ENCODE results near the gene VSTM2L.
"Not testable (repeated sequence)": the region's sequence is repeated elsewhere in the genome, so short reads cannot be mapped to it uniquely, and the experiment has no call there.

Gene VSTM2L, protein sequence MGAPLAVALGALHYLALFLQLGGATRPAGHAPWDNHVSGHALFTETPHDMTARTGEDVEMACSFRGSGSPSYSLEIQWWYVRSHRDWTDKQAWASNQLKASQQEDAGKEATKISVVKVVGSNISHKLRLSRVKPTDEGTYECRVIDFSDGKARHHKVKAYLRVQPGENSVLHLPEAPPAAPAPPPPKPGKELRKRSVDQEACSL

DNA sequence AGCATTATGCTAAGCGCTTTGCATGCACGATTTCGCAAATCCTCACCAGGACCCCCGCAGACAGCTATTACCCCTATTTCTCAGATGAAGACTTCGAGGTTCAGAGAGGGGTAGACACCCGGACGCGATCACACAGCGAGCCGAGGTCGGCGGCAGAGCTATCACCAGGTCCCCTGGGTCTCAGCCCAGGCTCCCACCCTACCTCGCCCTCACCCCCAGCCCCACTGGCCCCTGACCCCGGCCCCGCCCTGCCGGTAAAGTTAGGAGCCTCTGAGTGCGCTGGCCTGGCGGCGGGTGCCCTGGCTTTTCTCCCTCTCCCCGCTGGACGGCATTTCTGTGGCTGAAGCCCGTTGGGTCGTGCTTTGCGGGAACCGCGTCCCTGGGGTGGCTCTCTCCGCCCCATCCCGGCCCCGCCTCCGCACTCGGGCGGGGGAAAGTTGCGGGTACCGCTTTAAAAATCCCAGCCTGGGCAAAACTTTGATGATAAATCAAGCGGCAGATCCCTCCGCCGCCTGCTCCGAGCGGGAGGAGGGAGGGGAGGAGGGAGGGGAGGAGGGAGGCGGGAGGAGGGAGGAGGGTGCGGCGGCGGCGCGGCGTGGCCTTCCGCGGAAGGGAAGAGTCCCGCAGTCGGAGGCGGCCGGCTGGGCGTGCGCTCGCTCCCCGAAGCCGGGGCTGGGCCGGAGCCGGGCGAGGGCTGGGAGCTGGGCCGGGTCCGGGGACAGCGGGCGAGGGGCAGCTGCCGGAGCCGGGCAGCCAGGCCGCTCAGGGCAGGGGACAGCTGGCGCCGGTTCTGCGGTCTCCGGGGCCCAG lies at the start of gene VSTM2L:
TSS of gene VSTM2L (plus strand) at position 624 of the 810 bp plus-strand sequence. CDS start 224 bp downstream, outside the sequence.
- DNase-seq (ENCODE audit: low spot score), result no peak

DNA sequence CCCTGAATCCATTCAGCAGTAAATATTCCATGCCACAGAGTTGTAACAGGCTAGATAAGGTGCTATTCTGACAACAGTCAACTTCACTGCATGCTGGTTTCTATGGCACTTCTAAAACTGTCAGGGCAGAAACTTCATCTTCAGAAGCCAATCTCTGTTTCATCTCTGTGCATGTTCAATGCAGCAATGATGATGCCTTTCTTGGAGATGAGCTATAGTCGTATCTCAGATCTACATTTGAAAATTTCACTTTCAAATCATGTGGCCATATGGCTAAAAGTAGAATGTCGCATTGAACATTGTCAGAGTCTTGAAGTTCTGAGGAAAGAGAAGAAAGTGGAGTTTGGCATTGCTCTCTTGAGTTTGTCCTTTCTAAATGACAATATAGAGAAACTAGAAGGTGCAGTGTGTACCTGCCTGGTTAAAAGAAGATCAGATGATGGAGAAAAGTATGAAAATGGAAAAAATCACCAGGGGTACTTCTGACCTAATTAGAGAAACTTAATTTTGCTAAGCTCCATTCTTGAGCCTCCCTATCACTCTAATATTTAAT lies 49.0 kb upstream of the VSTM2L start:
- DNase-seq (ENCODE audit: low spot score), result no peak

DNA sequence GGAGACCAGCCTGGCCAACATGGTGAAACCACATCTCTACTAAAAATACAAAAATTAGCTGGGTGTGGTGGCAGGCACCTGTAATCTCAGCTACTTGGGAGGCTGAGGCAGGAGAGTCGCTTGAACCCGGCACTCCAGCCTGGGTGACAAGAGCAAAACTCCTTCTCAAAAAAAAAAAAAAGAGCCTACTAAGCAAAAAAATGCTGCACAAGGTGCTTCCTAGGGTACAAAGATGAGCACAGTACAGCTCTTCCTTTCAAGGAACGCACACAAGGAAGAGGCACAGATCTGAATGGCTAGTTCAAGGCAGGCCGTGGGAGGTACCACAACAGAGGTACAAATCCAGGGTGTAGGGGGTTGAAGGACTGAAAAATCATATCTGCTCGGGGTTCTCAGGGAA lies 46.9 kb upstream of the VSTM2L start:
- DNase-seq (ENCODE audit: low spot score), result not testable (repeated sequence)

DNA sequence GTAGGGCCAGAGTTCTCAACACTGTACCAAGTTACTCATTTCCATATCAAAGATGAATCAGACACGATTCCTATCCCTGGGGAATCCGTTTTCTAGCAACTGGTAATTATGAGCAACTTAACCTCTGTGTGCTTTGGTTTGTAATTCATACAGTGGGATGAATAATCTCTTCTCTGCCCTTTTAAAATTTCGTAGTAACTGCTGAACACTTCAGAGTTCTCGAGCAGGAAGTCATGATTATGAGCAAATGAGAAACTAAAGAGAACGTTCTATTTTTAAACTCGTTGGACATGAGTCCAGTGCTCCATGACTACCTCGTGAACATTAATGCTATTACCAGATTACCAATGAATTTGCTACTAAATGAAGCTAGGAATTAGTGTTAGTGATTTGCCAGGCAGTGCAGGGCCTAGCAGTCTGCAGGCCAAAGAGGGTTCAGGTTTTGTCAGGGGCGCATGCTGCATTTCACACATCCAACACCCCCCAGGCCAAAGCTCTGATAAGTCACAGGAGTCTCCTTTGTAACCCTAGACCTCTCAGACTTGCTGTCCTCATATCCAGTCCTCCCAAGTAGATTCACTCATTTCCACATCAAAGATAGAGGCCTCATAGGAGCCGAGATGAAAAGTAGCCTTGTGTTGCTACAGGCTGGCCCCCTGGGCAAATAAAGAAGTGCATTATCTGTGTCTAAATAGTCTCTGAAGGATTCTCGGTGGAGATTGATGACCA lies 45.8 kb upstream of the VSTM2L start:
- no peak for DNase-seq (ENCODE audit: low spot score)

DNA sequence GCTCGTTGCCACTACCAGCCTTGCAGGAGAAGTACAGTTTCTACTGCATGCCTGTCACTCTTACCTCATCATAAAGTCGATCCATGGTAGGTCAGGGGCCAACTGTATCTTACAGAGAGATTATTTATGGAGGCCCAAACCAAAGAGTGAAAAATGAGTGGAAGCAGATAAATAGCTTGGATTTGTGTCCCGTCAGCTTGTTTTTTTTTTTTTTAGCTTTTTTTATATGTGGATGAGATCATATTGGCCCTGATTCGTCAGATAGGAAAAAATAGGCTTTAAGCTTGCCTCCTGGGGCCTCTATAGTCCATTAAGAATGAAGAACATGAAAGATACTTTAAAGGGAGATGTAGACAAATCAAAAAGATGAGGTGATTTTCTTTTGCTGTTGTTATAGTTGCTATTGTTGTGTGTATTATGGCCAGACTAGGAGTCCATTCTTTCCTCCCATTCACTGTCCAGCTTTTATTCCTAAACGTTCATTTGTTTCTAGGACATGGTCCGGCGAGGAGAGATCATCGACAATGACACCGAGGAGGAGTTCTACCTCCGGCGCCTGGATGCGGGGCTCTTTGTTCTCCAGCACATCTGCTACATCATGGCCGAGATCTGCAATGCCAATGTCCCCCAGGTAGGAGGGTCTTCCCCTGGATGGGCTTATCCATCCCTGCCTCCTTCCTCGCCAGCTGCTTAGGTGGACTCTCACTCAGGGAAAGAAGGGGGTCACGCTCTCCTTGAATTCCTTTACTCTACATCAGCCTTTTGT lies 43.3 kb upstream of the VSTM2L start:
- no peak for DNase-seq (ENCODE audit: low spot score)

DNA sequence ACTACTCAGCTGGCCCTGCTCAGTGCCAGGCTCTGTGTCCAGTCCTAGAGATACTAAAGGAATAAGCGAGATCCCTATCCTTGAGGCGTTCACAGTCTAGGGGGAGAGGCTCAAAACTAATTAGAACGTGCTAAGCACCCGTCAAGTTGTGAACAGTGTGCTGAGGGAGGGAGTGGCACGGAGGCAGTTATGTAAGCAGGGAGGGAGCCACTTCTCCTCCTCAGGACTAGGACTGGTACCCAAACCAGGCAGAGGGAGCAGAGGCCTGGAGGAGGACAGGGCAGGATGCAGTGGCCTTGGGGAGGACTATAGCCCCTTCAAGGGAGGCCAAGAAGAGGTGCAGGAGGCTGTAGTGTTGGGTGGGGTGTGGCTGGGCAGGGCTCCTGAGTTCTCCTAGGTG lies 39.6 kb upstream of the VSTM2L start:
- no peak for DNase-seq (ENCODE audit: low spot score)

DNA sequence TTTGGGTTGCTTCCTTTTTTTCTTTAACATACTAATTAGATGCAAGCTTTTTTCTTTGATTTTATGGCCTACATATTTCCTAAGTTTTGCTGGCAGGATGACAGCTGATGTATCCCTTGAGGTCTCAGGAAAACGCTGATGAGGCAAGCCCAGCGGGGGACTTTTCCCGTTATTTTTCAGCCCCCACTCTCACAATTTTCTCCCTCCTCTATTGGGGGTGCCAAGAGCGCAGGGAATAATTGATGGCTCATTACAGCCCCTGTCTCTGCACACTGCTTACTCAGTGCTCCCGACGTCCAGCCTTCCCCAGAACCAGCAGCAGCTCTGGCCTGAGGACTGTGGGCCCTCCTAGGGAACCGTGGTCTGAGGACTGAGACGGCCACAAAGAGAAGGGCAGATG lies 38.6 kb upstream of the VSTM2L start:
- no peak for DNase-seq (ENCODE audit: low spot score)

DNA sequence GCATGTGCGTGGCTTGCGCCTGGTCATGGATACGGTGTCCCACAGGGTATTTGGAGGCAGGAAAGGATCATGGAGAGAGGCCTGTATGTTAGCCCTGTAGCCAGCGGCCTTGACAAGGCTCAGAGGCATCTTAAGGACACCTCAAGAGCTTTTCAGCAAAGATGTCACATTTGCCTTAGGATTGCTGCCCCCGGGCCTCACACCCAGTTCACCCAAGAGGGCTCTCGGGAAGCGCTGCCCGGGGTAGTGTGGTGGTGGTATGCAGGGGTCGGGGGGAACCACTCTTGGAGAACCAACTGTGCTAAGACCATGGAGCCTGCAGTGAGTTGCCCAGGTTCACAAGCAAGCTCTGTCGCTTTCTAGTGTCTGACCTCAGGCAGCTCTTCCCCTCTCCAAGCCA lies 36.9 kb upstream of the VSTM2L start:
- no peak for DNase-seq (ENCODE audit: low spot score)

DNA sequence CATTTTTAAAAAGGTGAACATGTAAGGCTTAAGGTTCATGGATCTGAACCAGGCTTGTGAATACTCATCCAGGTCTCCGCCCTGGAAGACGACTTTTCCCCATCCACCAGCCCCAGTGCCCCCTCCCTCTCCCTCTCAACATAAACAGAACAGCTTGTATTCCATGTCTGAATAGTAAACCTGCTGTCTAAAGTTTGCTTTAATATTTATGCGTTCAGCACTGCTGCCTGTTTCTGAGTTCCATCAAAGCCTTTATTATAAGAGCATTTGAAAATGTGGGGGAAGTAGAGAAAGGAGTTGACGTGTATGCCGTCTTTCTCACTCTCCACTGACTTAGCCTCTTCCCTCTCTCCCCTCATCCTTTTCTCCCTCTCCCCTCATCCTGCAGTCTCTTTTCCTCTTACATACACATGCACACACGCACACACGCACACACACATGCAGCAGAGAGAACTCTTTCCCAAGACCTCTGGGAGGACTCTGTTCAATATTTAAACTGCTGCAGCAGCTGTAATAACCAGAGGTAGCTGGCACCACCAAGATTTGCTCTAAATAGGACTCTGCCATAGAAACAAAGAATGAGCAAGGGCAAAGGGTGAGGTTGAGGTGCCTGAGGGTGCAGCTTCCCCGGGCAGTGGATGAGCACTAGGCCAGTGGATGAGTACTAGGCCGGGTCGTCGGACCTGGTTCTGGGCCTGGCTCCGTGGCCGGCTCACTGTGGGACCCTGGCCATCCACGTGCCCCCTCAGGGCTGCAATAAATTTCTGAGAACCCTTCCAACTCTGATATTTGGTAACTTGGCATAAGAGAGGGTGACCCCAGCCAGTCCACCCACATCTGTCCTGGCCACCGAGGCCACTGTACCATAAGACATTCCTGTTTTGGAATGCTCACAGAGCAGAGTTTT lies 35.4 kb upstream of the VSTM2L start:
- no peak for DNase-seq (ENCODE audit: low spot score)

DNA sequence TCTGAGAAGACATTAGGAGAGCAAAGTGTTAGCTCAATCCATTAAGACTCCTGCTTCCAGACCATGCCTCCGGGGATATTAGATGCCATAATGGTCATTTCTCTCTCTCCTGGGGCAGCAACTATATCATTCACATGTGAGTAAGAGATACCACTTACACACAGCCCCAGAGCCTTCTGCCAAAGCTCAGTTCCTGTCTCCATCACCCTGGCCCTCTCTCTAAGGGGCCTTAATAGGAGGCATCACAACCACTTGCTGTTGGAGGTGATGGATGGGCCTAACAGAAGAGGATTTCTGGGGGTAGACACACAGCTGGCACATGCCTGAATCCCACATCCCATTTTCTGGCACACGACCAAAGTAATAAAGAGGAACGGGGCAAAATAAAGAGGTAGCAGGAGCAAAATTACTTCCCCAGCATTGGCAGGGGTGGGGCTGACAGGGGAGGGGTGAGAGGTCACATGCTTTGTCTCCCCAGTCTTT lies 34.0 kb upstream of the VSTM2L start:
- no peak for DNase-seq (ENCODE audit: low spot score)

DNA sequence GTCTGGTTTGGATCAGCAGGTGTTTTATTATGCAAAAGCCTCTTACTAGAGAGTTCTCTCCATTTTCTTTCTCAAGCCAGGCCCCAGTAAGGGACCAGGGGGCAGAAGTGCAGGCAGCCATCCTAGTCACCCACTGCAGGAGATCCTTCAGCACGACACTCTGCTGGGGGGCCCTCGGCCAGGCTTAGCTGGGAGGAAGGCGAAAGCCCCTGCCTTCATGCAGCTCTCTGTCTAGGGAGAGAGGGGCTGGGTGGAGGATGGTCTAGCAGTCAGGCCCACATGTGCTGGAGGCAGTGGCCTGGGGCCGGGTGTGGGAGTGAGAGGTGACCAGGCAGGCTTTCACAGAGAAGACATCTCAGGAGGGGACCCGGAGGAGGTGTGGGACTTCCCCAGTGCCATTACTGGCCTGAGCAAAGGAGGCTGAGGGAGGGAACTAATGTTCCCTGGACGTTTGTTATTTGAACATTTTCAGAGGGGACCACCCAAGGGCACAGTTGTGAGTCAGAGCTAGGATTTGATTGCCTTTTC lies 33.5 kb upstream of the VSTM2L start:
- no peak for DNase-seq (ENCODE audit: low spot score)

DNA sequence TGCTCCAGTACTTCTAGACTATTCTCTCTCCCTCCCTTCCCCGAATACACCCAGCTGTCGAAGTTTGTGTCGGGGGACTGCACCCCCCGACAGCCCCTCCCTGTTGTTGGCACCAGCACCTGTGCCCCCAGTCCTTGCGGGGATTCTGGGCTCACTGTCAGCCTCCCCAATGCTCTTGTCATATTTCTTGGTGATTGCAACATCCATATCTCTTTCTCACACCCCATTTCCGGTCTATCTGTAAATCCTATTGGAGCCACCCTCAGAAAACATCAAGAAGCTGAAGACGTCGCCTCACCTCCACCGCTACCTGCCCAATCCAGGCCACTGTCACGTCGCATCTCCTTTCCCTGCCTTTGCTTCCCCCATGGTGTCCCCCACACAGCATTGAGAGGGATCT lies 32.6 kb upstream of the VSTM2L start:
- DNase-seq (ENCODE audit: low spot score), result no peak

DNA sequence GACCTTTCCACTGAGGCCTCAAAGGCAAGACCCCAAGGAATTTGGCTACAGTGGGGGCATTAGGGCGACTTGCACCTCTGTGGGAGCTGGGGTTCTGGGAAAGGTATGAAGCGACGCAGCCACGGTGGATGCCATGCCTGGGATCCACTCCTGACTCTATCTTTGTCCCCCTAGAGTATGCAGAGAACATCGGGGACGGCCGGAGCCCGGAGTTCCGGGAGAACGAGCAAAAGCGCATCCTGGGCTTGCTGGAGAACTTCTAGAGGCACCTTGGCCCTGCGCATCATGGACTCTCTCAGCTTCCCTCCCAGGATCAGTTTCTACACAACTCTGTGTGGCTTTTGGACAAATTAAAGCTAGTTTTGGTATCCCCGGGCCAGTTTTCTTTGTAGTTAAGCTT lies 31.2 kb upstream of the VSTM2L start:
- DNase-seq (ENCODE audit: low spot score), result no peak

DNA sequence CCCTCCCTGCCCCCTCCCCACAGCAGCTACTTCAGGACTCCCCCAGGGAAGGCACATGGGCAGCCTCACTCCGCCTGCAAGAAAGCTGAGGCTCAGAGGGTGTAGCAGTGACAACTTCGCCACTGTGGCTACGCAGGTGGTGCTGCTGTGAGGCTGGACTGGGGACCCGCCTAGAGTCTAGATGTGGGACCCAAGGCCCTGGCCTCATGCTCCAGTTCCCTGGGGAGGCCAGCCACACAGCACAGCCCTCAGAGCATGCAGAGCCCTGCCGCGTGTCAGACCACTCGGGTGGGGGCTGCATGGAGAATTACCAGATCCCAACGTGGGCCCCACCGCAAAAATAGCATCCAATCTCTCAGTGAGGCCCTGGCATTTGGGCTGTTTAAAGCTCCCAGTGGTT lies 30.8 kb upstream of the VSTM2L start:
- DNase-seq (ENCODE audit: low spot score), result no peak

DNA sequence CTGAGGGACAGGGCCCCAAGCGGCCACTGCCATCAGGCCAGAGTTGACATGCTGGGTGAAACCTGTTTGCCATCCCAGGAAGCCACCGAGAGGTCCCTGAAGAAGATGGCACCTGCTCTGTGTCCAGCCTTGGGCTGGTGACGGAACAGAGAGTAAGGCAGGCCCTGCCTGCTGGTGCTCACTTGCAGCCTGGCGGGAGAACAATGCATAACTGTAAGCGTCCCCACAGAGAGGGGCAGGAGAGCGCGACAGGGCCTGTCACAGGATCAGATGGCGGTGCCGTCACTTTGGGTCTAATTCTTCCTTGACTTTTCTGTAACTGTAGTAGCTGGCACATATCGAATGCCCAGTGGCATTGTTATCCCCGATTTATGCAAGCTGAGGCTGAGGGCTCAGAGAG lies 29.0 kb upstream of the VSTM2L start:
- DNase-seq (ENCODE audit: low spot score), result no peak

DNA sequence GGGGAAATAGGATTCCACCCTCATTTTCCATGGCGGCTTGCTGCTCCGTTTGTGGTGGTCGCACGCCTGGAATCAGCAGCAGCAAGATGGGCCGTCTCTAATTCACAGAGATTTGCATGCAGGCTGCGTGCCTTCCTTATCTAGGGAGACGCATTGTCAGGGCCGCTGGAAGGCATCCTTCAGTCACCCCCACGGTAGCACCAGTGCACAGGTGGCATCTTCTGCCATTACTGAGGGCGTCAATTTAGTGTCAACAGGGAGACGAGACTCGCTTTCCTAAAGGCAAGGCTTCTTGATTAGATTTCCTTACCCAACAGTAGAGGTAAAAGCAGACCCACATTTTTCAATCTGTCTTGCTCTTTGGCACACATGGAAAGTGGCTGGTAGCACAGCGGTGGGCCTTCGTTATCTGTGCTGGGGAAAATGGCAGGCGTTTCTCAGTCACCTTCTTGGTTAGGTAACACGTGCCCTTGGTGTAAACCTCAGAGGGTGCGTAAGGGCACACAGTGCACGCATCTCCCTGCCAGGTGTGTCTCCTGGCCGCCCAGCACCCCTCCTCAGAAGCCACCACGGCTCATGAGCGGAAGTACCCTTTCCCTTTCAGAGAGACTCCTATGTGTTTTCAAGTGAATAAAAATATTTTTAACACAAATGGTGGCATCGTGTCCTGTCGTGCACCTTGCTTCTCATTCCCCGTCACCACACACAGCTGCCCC lies 27.3 kb upstream of the VSTM2L start:
- no peak for DNase-seq (ENCODE audit: low spot score)

DNA sequence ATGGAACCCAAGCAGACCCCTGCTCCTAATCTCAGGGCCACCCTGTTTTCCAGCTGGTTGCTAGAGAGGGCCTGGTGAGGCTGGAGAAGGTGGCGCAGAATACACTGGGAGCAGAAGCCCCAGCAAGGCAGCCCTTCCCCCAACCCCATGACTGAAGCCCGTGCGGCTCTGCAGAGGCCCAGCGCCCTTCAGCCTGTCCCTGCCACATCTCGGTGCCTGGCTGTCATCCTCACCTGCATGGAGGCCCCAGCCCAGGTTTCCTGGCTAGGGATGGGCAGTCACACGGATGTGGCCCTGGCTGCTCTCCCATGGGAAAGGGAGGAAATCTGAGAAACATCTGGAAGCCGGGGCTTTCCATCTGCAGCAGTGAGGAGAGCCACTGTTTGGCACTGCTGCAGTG lies 26.1 kb upstream of the VSTM2L start:
- no peak for DNase-seq (ENCODE audit: low spot score)

DNA sequence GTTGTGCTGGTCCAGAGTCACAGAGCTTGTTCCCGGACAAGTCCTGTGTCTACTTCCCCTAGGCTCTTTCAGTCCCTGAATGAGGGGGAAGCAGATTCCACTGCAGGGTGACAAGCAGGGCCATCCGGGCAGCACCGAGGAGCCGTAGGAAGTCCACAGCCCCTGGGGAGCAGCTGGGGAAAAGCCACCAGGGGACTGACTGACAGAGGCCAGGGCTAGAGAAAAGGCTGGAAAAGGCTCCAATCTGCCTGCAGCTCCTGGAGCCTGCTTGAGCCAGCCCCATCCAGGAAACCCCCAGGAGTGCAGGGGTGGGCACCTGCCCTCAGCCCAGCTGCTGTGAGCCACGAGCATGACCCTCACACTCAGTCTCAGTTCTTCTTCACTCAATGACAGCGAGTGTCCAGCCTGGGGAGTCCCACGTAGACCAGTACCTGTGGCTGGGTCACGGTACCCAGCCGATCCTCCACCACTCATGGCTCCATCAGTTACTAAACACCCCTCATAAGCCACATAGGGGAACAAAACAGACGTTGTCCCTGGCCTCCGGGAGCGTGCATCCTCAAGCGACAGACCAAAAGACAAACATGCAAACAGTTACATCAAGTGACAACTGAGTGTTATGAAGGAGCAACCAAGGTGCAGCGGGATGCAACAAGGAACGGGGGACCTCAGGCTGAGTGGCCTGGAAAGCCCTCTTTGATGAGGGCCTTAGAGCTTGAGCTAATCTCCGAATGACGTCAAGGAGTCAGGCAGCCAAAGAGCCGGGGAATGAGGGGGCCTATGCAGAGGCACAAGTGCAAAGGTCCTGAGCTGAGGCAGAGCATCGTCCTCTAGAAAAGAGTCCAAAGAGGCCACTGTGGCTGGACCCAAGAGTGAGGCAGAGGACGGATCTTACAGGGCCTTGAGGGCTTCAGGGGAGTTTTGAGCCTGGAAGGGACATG lies 24.8 kb upstream of the VSTM2L start:
- no peak for DNase-seq (ENCODE audit: low spot score)
